ENCODE data around the gene DNAJC4. TPM values are rescaled to one million over a fixed set of nuclear protein-coding genes. Genes with fewer than 3 reads are reported as not detected.
A peak's percentile ranks its signal among the peaks of the same experiment; 100 is the strongest.

DNAJC4 gene, protein sequence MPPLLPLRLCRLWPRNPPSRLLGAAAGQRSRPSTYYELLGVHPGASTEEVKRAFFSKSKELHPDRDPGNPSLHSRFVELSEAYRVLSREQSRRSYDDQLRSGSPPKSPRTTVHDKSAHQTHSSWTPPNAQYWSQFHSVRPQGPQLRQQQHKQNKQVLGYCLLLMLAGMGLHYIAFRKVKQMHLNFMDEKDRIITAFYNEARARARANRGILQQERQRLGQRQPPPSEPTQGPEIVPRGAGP
- 58.0 TPM for total RNA-seq
- long read RNA-seq, transcript DNAJC4-201 (5 exons, 1,015 nt) = major isoform, 7 of 130 reads
- long read RNA-seq, partial matches to known transcripts = 102 of 130 reads
- long read RNA-seq, other reads (novel, unspliced or antisense) = 19 of 130 reads

DNA sequence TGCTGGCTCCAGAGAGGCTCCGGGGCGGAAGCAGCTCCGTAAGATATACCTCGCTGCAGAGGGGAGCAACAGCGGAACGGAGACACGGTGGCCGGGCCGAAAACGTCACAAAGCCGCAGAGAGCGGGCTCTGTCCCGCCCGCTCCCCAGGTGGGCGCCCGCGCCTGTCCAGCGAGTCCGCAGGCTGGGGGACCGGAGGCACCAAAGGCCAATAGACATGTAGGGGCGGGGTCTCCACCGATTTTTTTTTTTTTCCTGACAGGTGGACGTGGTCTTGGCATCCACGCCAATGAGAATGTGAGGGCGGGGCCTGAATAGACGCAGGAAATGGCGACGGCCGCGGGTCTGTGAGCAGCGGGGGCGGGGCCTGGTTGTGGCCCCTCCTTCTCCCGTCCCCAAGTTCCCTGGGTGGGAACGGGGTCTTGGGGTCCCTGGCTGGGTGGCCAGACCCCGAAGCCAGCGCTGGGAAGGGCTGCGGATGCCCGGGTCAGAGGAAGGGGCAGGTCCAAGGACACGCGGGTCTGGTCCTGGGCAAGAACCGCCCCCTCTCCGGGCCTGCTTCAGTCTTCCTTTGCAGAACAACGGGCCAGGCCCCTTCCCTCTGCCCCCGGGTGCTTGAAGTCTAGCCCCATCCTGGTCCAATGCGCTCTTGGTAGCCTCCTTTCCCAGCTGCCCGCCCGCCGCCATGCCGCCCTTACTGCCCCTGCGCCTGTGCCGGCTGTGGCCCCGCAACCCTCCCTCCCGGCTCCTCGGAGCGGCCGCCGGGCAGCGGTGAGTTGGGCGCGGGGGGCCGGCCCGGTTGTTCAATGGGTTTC, at the start of gene DNAJC4:
Gene DNAJC4 (plus strand): TSS at position 378 of the 814 bp plus-strand sequence. CDS start 307 bp downstream, at position 685.
- intact Hi-C loops (cut with DNase I) = no loop called here
- ATAC-seq (ENCODE audit: poor library complexity) (peak; percentile 69), DNase-seq (peak; percentile 96)

DNA sequence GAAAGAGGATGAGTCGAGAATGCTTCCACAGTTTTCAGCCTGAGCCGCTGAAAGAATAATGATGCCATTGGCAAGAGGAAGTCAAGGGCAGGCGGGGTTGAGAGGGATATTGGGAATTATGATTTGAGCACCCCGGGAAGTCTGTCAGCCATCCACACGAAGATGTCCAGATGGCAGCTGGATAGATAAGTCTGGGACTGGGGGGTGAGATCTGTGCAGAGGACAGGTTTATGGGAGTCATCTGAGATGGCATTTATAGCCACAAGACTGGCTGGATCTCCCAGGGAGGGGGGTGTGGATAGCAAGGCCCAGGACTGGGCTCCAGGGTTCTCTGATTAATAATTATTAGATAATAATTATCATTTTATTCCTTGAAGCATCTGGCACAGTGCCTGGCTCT, 49.5 kb upstream of the DNAJC4 start:
- intact Hi-C loops (cut with DNase I) = no loop called here
- ATAC-seq (ENCODE audit: poor library complexity) = no peak
- DNase-seq = no peak

DNA sequence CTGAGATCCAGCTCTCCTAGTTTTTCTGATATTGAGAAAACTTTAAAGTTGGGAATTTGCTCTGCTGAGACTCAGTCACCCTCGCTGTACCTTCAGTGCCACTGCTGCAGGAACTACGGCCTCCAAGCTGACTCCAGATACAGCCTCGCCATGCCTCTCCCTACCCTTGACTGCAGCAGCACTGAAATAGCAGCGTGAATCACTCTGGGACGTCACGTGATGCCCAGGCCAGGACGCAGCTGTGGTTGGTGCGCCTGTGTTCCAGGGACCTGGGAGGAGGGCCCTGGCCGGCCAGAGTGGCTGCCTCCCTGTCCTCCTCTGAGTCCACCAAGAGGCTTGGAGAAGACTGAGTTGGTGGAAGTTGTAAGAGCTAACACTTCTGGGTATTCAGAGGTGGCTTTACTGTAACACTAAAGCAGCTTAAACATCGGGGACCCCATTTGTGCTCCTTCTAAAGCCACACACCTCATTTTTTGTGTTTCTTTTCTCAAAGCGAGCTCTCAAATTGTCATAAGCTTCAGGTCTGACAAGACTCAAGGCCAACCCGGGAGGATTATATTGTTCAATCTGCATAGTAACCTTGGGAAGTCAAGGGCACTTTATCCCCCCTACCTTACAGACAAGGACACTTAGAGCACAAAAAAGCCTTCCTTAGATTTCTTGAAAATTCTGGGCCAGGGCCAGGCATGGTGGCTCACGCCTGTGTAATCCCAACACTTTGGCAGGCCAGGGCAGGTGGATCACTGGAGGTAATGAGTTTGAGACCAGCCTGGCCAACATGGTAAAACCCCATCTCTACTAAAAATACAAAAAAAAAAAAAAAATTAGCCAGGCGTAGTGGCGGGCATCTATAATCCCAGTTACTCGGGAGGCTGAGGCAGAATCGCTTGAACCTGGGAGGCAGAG, 48.6 kb upstream of the DNAJC4 start:
- ATAC-seq (ENCODE audit: poor library complexity) (peak; percentile 75), DNase-seq (peak; percentile 95)
- intact Hi-C loops (cut with DNase I) = no loop called here

DNA sequence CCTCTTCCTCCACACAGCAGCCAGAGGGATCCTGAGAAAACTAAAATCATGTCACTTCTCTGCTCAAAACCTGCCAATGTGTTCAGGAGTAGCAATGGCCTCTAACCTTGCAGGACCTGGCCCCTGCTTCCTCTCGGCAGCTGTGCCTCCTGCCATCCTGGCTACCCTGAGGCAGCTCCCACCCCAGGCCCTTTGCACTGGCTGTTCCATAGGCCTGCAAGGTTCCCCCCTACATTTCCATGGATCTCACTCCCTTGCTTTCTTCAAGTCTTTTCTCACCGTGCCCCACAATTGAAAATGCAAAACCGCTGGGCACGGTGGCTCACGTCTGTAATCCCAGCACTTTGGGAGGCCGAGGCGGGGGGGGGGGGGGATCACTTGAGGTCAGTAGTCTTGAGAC, 46.5 kb upstream of the DNAJC4 start:
- ATAC-seq (ENCODE audit: poor library complexity) (no peak), DNase-seq (no peak)
- intact Hi-C loops (cut with DNase I) = no loop called here

DNA sequence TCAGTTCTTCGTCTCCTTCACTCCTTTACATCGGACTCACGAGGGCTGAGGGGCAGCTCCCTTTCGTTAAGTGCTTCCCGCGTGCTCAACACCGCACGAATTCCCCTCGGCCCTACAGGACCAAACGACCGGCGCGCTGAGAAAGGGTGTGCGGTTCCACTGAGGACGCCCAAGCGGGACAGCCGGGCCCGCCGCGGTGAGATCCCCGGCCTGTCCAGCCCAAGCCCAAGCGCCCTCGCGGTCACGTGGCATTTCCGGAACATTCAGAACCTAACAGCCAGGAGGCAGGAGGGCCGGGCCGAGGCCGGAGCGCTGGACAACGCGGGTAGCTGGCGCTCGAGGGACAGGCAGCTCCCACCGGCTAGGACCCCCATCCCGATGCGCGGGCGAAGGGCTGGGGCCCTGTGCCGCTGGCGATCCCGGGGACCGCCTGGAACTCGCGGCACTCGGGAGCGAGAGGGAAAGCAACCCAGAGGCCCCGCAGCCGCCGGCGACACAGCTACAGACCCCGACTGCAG, 45.1 kb upstream of the DNAJC4 start:
- intact Hi-C loops (cut with DNase I) = no loop called here
- ATAC-seq (ENCODE audit: poor library complexity) (peak; percentile 60), DNase-seq (peak; percentile 92)

DNA sequence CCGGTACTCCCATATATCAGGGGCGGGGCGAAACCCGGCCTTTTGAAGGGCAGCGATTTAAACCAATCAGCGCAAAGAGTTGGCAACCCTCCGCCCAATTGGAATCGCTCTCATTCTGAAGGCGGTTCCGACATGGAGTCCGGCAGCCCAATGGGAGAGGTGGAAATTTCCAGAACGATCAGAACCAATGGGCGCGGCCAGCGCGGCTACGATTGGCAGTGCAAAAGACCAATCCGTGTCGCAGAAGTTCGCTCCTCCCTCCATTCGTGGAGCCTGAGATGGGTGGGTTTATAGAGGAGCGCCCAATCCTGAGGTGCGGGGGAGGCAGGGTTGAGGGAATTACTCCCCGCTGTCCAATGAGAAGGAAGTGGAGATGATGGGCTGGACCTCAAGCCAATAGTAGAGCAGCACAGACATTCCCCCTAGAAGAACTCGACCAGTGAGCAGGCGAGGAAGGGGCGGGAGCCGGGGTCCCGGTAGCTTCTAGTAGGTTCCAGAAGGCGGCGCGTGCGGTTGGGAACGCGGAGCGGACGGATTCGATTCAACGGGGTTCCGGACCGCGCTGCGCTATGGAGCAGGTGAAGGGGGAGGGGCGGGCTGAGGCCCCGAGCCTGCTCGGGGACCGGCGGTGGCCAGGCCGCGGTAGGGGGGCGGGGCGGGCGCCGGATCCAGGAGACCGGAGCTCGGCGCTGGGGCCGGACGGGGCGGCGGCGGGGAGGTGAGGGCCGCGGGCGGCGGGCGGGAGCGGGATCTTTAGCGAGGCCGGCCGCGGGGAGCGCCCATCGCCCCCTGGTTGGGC, 44.5 kb upstream of the DNAJC4 start, which contains the start of gene STIP1:
Gene STIP1 (plus strand): TSS at position 479 of the 799 bp plus-strand sequence. CDS start 91 bp downstream, at position 570.
- intact Hi-C loops (cut with DNase I) = no loop called here
- ATAC-seq (ENCODE audit: poor library complexity) (peak; percentile 89), DNase-seq (peak; percentile 99)

DNA sequence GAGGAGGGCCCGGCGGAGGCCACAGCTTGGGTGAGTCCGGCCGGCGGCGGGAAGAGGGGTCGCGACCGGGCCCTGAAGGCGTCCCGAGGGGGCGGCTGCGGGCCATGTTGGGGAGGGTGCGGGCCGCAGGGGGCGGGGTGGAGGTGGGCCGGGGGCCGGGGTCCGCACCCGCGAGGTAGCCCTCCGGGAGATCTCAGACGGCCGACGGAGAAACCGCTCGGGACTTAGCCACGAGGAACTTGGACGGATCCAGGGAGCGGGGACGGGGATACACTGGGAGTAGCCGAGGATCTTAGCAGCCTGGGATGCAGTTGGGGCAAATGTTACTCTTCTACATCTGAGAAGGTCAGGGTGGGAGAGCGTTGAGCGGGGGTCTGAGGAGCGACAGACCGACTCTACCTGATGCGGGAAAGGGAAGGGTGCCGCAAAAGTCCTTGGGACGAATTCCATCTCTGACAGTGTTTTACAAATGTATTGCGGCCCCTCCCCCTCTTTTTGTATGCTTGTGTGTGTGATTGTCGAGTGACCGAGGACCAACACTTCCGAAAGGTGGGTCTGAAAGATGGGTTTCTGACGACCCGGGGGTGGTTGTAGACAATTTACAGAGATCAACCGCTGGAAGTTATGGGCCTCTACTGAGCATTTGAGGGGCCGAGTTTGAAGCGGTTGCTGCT, 43.7 kb upstream of the DNAJC4 start:
- DNase-seq (no peak), ATAC-seq (ENCODE audit: poor library complexity) (no peak)
- intact Hi-C loops (cut with DNase I) = no loop called here

DNA sequence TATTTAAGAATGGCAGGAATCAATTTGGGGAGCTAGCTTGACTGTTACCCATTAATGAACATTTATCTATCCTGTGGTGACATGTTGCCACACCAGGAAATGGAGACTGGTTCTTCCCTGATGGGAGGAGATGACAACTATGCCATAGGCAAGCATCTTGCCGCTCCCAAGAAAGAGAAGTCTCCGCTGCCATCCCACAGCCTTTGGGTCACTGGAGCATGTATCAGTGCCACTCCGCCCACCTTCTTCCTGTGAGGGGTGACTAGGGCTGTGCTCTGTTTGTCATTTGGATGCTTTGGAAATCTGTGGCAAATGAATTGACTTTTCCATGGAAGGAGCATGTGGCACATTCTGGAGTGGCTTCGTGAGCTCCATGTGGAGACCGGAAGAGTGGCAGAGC, 37.9 kb upstream of the DNAJC4 start:
- ATAC-seq (ENCODE audit: poor library complexity) (no peak), DNase-seq (no peak)

DNA sequence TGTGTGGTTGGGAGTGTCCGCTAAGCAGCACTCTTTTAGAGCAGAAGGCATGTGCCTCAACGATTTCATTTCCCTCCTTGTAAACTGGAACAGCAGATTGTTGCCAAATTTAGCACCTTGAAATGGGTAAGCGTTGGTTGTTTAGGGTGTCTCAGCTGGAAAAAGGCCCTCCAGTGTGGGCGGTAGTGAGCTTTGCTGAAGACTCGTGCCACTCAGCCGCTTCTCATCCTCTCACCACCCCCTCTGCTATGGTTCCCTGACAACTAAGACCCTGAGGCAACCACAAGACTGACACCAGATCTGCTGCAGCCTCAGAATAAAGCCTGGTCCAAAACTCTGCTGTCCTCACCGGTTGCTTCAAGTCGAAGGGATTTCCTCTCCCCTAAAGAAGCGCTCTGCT, 33.7 kb upstream of the DNAJC4 start:
- ATAC-seq (ENCODE audit: poor library complexity) = no peak
- no peak for DNase-seq
- intact Hi-C loops (cut with DNase I) = no loop called here

More for the DNA sequence above, 37.9 kb upstream of the DNAJC4 start:
- intact Hi-C loops (cut with DNase I) = no loop called here

DNA sequence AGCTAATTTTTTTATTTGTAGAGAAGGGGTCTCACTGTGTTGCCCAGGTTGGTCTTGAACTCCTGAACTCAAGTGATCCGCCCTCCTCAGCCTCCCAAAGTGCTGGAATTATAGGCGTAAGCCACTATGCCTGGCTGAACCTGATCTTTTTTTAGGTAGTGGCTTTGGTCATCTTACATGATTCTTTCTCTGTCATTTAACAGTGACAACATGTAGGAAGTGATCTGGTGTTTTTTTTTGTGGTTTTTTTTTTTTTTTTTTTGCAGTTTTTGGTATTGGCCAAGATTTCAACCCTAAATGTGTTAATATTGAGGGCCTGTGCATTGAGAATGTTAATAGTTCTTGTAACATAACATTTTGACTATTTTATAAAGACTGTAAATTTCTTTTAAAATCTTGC, 31.8 kb upstream of the DNAJC4 start:
- intact Hi-C loops (cut with DNase I) = no loop called here
- ATAC-seq (ENCODE audit: poor library complexity) = no peak
- DNase-seq = no peak

DNA sequence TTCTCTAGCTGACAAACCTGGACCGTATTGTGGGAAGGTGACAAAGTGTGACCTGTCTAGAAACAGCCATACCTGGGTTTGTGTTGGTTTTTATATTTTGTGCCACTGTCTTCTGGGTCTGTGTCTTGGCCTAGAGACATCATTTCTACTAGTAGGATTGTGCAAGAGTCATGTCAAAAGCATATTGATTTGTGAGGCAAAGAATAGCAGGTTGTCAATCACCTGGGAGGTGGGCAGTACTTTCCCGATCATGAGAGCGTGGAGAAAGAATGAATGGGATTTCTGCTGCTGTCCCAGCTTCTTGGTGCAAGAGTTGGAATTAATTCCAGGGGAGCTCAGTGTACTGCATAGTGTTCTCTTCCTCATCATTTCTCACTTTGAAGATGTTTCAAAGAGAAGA, 28.8 kb upstream of the DNAJC4 start:
- ATAC-seq (ENCODE audit: poor library complexity) (no peak), DNase-seq (no peak)
- intact Hi-C loops (cut with DNase I) = loop anchor here (5.0 kb wide), 1 partner anchor 101 kb away; the partner anchor contains the start of gene CATSPERZ

DNA sequence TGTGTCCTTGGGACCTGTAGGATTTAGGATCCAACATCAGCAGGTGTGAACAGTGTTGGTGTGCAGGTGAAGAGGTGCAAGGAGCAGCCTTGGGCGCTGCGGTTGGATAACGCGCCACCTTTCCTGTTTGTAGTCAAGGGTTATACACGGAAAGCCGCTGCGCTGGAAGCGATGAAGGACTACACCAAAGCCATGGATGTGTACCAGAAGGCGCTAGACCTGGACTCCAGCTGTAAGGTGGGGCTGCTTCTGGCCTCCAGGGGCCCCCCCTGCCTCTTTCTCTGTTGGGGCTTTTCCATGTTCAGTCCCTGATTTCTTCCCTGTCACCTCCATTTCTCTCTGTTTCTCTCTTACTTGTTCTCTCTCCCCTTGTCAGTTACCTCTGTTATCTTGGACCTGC, 27.4 kb upstream of the DNAJC4 start:
- intact Hi-C loops (cut with DNase I) = loop anchor here (5.0 kb wide), 1 partner anchor 99 kb away; the partner anchor contains the start of gene CATSPERZ
- ATAC-seq (ENCODE audit: poor library complexity) (no peak), DNase-seq (no peak)

DNA sequence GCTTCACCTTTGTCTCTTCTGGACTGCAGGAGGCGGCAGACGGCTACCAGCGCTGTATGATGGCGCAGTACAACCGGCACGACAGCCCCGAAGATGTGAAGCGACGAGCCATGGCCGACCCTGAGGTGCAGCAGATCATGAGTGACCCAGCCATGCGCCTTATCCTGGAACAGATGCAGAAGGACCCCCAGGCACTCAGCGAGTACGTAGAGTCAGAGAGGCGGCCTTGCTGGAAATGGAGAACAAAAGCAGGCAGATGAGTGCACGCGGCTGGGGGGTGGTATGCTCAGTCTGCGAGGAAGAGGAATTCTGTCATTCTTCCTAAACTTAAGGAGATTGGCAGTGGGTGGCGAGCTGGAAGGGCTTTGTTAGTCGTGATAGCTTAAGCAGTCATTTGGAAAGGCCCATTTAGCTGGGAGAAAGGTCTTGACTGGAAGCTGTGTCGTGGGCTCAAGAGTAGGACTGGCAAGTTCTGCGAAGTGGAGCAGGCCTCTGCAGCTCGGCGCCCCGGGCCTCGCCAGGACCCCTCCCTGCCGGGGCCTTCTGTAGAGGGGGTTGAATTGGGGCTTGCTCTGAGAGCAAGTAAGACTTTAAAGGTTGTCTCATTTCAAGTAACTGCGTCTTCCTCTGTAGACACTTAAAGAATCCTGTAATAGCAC, 26.8 kb upstream of the DNAJC4 start:
- DNase-seq (no peak), ATAC-seq (ENCODE audit: poor library complexity) (no peak)
- intact Hi-C loops (cut with DNase I) = loop anchor here (5.0 kb wide), 1 partner anchor 99 kb away; the partner anchor contains the start of gene CATSPERZ

DNA sequence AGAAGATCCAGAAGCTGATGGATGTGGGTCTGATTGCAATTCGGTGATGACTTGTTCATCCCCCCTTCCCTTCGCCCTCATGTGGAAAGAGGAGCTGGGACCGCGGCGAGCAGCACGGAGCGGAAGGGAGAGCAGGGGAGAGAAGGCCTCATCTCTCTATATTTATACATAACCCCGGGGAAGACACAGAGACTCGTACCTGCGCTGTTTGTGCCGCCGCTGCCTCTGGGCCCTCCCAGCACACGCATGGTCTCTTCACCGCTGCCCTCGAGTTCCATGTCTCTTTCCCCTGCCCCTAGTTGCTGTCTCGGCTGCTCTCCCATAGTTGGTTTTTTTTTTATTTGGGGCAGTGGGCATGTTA, 26.3 kb upstream of the DNAJC4 start:
- intact Hi-C loops (cut with DNase I) = loop anchor here (5.0 kb wide), 1 partner anchor 98 kb away; the partner anchor contains the start of gene CATSPERZ
- ATAC-seq (ENCODE audit: poor library complexity) (no peak), DNase-seq (no peak)

DNA sequence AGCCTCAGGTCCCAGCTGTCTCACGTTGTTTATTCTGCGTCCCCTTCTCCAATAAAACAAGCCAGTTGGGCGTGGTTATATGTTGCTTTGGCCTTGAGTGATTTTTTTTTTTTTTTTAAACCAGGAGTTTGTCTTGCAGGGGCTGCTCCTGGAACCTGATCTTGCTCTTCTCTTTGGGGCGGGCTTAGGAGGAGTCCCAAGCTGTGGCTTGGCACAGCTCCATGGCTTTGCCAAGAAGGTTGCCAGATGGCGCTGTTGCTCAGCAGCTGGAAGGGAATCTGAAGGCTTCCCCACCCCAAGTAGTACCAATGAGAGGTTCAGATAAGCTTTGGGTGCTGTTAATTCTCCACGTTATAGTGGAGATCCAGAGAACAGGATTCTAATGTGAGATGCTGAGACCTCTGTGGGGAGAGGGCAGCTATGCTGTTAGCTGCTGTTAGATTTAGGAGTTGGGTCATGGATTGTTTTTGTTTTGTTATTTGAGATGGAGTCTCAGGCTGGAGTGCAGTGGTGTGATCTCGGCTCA, 25.8 kb upstream of the DNAJC4 start:
- ATAC-seq (ENCODE audit: poor library complexity) = peak; percentile 66
- intact Hi-C loops (cut with DNase I) = loop anchor here (5.0 kb wide), 1 partner anchor 98 kb away; the partner anchor contains the start of gene CATSPERZ
- peak; percentile 91 for DNase-seq
